DOHH2 (cell line): ENCODE measurements around the gene SS18L1.

ENCODE experiments used
- H3F3A ChIP-seq: fragments of 200-600 bp; sonication (generic), shearing (Covaris generic); 2 replicates; pipeline ENCODE4 v1.6.0; 2016; ENCODE audit warnings: antibody characterized with exemption, mild to moderate bottlenecking; ENCODE audit not compliant: control insufficient read depth, insufficient read depth
- H3K27ac ChIP-seq: fragments of 200-600 bp; sonication (generic); 2 replicates; pipeline ENCODE4 v1.5.1; 2014; ENCODE audit warnings: low read depth, mild to moderate bottlenecking, low read length, moderate library complexity
- H3K27me3 ChIP-seq: fragments of 200-600 bp; sonication (generic); 2 replicates; pipeline ENCODE4 v1.6.1; 2014; ENCODE audit warnings: mild to moderate bottlenecking, low read length, mixed read lengths; ENCODE audit not compliant: control insufficient read depth
- H3K36me3 ChIP-seq: fragments of 200-600 bp; sonication (generic); 2 replicates; pipeline ENCODE4 v1.6.1; 2014; ENCODE audit warnings: mild to moderate bottlenecking, low read length, moderate library complexity, mixed read lengths; ENCODE audit not compliant: control insufficient read depth
- H3K4me1 ChIP-seq: fragments of 200-600 bp; sonication (generic); 2 replicates; pipeline ENCODE4 v1.6.1; 2014; ENCODE audit warnings: mild to moderate bottlenecking, low read length, mixed read lengths; ENCODE audit not compliant: control insufficient read depth
- H3K4me2 ChIP-seq: fragments of 200-600 bp; sonication (generic); 2 replicates; pipeline ENCODE4 v1.6.0; 2014; ENCODE audit warnings: mild to moderate bottlenecking, low read length, moderate library complexity
- H3K4me3 ChIP-seq: fragments of 200-600 bp; sonication (generic); 2 replicates; pipeline ENCODE4 v1.5.1; 2014; ENCODE audit warnings: mild to moderate bottlenecking, low read length, mixed read lengths
- H3K79me2 ChIP-seq: fragments of 200-600 bp; sonication (generic); 2 replicates; pipeline ENCODE4 v1.6.1; 2014; ENCODE audit warnings: mild to moderate bottlenecking, low read length, mixed read lengths; ENCODE audit not compliant: control insufficient read depth
- H3K9me2 ChIP-seq: fragments of 200-600 bp; sonication (generic); replicated peaks from 2 replicates; pipeline ENCODE4 v1.6.1; 2014; ENCODE audit warnings: mild to moderate bottlenecking, low read length, mixed read lengths; ENCODE audit not compliant: control insufficient read depth
- H3K9me3 ChIP-seq: fragments of 200-600 bp; sonication (generic); 2 replicates; pipeline ENCODE4 v1.6.1; 2014; ENCODE audit warnings: antibody characterized with exemption, low read length, mixed read lengths; ENCODE audit not compliant: control insufficient read depth, insufficient read depth
- H4K20me1 ChIP-seq: fragments of 200-600 bp; sonication (generic); 2 replicates; pipeline ENCODE4 v1.6.0; 2014; ENCODE audit warnings: low read depth, mild to moderate bottlenecking, antibody characterized with exemption, low read length, moderate library complexity; ENCODE audit not compliant: control insufficient read depth, insufficient read depth
- CTCF ChIP-seq: fragments of 200-600 bp; sonication (generic); IDR thresholded peaks from one replicate; pipeline ENCODE4 v1.5.1; 2014; ENCODE audit warnings: antibody characterized with exemption, mild to moderate bottlenecking, low read depth, low read length; ENCODE audit not compliant: poor library complexity, severe bottlenecking
- EZH2phosphoT487 ChIP-seq: fragments of 200-600 bp; sonication (generic); IDR thresholded peaks from 2 replicates; pipeline ENCODE4 v1.6.1; 2017; ENCODE audit warnings: borderline replicate concordance, mild to moderate bottlenecking, antibody characterized with exemption, low read length, moderate library complexity, mixed read lengths

Gene SS18L1

GRCh38 chr20:62139636-62140035 is 3.9 kb upstream of the SS18L1 start:
- peaks cover 31% of the 10 kb centered on the region for H4K20me1 ChIP-seq
- peaks cover 78% of the 10 kb centered on the region for H3K36me3 ChIP-seq
- no peaks in the 10 kb centered on the region for H3K9me3 ChIP-seq
- no peak for TF ChIP-seq CTCF
- H3F3A ChIP-seq, result peaks cover 26% of the 10 kb centered on the region
- H3K9me2 ChIP-seq, result no peaks in the 10 kb centered on the region
- H3K4me3 ChIP-seq, result no peak overlapping the region
- no peak overlapping the region for H3K27ac ChIP-seq
- peaks cover 75% of the 10 kb centered on the region for H3K79me2 ChIP-seq
- H3K4me2 ChIP-seq, result no peak overlapping the region
- no peaks in the 10 kb centered on the region for H3K27me3 ChIP-seq
- peaks cover 23% of the 10 kb centered on the region for H3K4me1 ChIP-seq

GRCh38 chr20:62141043-62141396 is 2.5 kb upstream of the SS18L1 start:
- H3K4me3 ChIP-seq, result peak overlapping the region; percentile 81

GRCh38 chr20:62141397-62142251 is 1.9 kb upstream of the SS18L1 start:
- TF ChIP-seq CTCF (peak; percentile 66), EZH2phosphoT487 (no peak)
- H3K9me2 ChIP-seq, result no peaks in the 10 kb centered on the region
- H3K27me3 ChIP-seq, result no peaks in the 10 kb centered on the region
- peaks cover 80% of the 10 kb centered on the region for H3K79me2 ChIP-seq
- peaks cover 12% of the 10 kb centered on the region for H3F3A ChIP-seq
- peaks cover 34% of the 10 kb centered on the region for H4K20me1 ChIP-seq
- H3K9me3 ChIP-seq, result no peaks in the 10 kb centered on the region
- peak overlapping the region; percentile 81 for H3K4me3 ChIP-seq
- H3K36me3 ChIP-seq, result peaks cover 66% of the 10 kb centered on the region
- H3K4me1 ChIP-seq, result peaks cover 25% of the 10 kb centered on the region
- H3K4me2 ChIP-seq, result peak overlapping the region; percentile 90
- peak overlapping the region; percentile 52 for H3K27ac ChIP-seq

More at GRCh38 chr20:62141043-62141396, 2.5 kb upstream of the SS18L1 start:
- Histone ChIP-seq H3K27me3 (no peaks in the 10 kb centered on the region), H3K4me2 (peak overlapping the region; percentile 90), H3K36me3 (peaks cover 68% of the 10 kb centered on the region), H4K20me1 (peaks cover 34% of the 10 kb centered on the region), H3K79me2 (peaks cover 77% of the 10 kb centered on the region), H3F3A (peaks cover 18% of the 10 kb centered on the region), H3K27ac (no peak overlapping the region), H3K9me3 (no peaks in the 10 kb centered on the region), H3K9me2 (no peaks in the 10 kb centered on the region), H3K4me1 (peaks cover 30% of the 10 kb centered on the region)
- no peak for TF ChIP-seq CTCF
- no peak for TF ChIP-seq EZH2phosphoT487
